Neutrophil (primary cell): Measurements from ENCODE around the gene BACH2.

Source experiments
- H3K27ac ChIP-seq: fragments of 200-600 bp; sonication (generic); 2 replicates; pipeline ENCODE4 v1.5.1; 2016; ENCODE audit warnings: mild to moderate bottlenecking, moderate library complexity
- H3K27me3 ChIP-seq: fragments of 200-600 bp; sonication (generic); 2 replicates; pipeline ENCODE4 v1.6.0; 2016; ENCODE audit warnings: mild to moderate bottlenecking
- H3K36me3 ChIP-seq: fragments of 200-600 bp; sonication (generic); 2 replicates; pipeline ENCODE4 v1.5.1; 2017
- H3K4me1 ChIP-seq, 2 experiments: fragments of 200-600 bp in 1 of 2; sonication (generic) in 1 of 2; 1 replicate in 1 of 2; 2 replicates in 1 of 2; pipeline versions ENCODE4 v1.5.1 to v1.6.1; 2013 to 2016; ENCODE audit warnings: low read depth in 1 of 2, low read length in 1 of 2, mild to moderate bottlenecking in 1 of 2, moderate library complexity in 1 of 2; ENCODE audit not compliant: control insufficient read depth in 1 of 2, insufficient read depth in 1 of 2
- H3K4me3 ChIP-seq, 2 experiments: fragments of 200-600 bp in 1 of 2; sonication (generic) in 1 of 2; 1 replicate in 1 of 2; 2 replicates in 1 of 2; pipeline ENCODE4 v1.5.1; 2013 to 2016; ENCODE audit warnings: low read depth in 1 of 2, low read length in 1 of 2, mild to moderate bottlenecking in 1 of 2, moderate library complexity in 1 of 2
- H3K9me3 ChIP-seq: fragments of 200-600 bp; sonication (generic); 2 replicates; pipeline ENCODE4 v1.5.1; 2016
- TF ChIP-seq, protein P1 (sequence below): fragments of 200-600 bp; sonication (generic); IDR thresholded peaks from 2 replicates; pipeline ENCODE4 v1.5.1; 2016; ENCODE audit warnings: antibody characterized with exemption

The BACH2 gene

DNA sequence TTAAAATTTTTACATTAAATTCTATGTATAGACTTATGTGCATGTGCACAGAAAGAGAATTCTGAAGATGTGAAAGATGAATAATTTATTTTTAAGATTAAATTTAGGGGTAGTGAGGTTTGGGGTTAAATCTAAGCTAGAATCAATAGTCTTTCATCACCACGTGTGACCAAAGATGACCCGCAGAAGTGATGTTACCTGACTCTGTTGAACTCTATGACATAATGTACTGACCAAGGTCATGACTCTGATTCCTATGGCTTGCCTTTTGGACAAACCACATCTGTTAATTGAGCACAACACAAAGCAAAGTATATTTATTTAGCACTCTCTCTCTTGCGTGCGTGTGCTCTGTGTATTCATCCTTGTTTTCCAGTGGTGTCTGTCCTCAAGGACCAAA is 150.6 kb downstream of the BACH2 start:
- TF ChIP-seq, protein P1, sequence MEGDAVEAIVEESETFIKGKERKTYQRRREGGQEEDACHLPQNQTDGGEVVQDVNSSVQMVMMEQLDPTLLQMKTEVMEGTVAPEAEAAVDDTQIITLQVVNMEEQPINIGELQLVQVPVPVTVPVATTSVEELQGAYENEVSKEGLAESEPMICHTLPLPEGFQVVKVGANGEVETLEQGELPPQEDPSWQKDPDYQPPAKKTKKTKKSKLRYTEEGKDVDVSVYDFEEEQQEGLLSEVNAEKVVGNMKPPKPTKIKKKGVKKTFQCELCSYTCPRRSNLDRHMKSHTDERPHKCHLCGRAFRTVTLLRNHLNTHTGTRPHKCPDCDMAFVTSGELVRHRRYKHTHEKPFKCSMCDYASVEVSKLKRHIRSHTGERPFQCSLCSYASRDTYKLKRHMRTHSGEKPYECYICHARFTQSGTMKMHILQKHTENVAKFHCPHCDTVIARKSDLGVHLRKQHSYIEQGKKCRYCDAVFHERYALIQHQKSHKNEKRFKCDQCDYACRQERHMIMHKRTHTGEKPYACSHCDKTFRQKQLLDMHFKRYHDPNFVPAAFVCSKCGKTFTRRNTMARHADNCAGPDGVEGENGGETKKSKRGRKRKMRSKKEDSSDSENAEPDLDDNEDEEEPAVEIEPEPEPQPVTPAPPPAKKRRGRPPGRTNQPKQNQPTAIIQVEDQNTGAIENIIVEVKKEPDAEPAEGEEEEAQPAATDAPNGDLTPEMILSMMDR: no peak
- no peak overlapping the region for H3K4me3 ChIP-seq
- H3K4me1 ChIP-seq: peaks cover 10 to 16% of the 10 kb centered on the region in 2 experiments
- H3K27me3 ChIP-seq: no peaks in the 10 kb centered on the region
- H3K27ac ChIP-seq: no peak overlapping the region
- H3K9me3 ChIP-seq: no peaks in the 10 kb centered on the region
- no peaks in the 10 kb centered on the region for H3K36me3 ChIP-seq

DNA sequence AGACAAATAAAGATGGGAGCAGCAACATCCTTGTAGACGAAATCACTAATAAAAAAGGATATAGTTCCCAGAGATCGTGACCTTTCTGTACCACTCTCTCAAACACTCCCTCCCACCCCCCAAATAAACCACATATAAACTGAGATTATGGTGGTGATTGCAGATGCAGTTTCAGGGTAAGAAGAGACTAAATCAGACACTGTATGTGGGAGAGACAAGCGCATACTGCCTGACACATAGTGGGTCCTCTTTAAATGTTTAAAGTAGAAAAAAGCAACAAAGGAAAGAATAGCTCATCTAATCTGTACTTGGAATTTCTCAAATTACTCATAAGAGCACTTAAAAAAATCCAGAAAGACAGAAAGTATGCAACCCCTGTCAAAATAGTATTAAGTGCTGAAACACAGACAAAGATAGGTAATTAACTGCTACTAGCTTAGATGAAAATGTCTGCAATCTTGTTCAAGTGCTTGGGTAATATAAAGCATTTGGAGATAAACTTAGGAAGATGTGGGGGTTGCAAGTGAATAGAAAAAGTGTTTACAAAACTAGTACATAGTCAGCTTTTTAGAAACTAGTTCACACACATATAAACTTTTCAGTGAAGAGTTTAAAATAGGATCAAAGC is 151.6 kb downstream of the BACH2 start:
- Histone ChIP-seq H3K9me3 (no peaks in the 10 kb centered on the region), H3K27me3 (no peaks in the 10 kb centered on the region), H3K27ac (no peak overlapping the region), H3K4me3 (no peak overlapping the region), H3K4me1 (peaks cover 10 to 16% of the 10 kb centered on the region in 2 experiments), H3K36me3 (no peaks in the 10 kb centered on the region)
- TF ChIP-seq, protein P1: no peak

DNA sequence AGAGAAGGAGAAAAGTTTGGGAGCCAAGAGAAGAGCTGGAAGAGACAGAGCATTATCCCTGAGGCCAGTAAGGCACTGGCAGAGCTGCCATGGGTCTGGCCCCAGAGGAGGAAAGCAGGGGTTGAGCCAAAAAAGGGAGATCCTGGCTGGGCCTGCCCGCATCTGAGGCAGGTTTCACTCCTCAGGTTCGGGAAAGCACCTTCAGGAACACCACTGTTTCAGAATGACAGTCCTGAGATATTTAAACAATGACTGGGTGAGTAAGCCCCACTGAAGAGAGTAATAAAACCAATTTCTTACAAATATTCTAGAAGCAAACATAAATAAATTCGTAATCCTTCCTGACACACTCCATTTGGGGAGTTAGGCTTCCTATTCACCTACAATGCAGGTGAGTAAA is 152.2 kb downstream of the BACH2 start:
- TF ChIP-seq, protein P1: no peak
- Histone ChIP-seq H3K4me3 (no peak overlapping the region), H3K4me1 (peaks cover 10 to 16% of the 10 kb centered on the region in 2 experiments), H3K36me3 (no peaks in the 10 kb centered on the region), H3K27ac (no peak overlapping the region), H3K9me3 (no peaks in the 10 kb centered on the region), H3K27me3 (no peaks in the 10 kb centered on the region)

DNA sequence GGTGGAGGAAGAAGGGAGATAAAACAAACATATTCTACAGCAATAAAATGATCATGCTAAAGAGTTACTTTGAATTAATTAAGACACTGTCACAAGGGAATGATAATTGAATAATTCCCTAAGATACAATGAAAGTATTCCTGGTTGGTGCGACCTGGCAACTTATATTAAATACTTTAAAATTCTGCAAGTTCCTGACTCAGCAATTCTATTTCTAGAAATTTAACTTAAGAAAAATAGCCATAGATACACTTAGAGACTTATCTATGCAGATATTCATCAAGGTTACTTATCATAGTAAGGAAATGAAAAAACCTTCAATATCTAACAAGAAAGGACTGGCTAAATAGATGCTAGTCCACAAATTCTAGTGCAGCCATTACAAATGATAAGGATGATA is 156.0 kb downstream of the BACH2 start:
- Histone ChIP-seq H3K9me3 (no peaks in the 10 kb centered on the region), H3K36me3 (no peaks in the 10 kb centered on the region), H3K27ac (no peak overlapping the region), H3K4me1 (no peaks in the 10 kb centered on the region), H3K4me3 (no peak overlapping the region), H3K27me3 (no peaks in the 10 kb centered on the region)
- TF ChIP-seq, protein P1: no peak

GRCh38 chr6:90139272-90139817 is 157.3 kb downstream of the BACH2 start:
- no peaks in the 10 kb centered on the region for H3K9me3 ChIP-seq
- H3K27me3 ChIP-seq: no peaks in the 10 kb centered on the region
- H3K4me3 ChIP-seq: no peak overlapping the region
- TF ChIP-seq, protein P1: no peak
- H3K4me1 ChIP-seq: no peaks in the 10 kb centered on the region
- H3K36me3 ChIP-seq: no peaks in the 10 kb centered on the region
- no peak overlapping the region for H3K27ac ChIP-seq
